ENCODE results near the gene SLC30A2. TPM values are rescaled to one million over a fixed set of nuclear protein-coding genes. Genes with fewer than 3 reads are reported as not detected.

Gene SLC30A2
- total and polyA plus RNA-seq, 11 donors: 2.9 to 18.0 (median 4.9) TPM

DNA sequence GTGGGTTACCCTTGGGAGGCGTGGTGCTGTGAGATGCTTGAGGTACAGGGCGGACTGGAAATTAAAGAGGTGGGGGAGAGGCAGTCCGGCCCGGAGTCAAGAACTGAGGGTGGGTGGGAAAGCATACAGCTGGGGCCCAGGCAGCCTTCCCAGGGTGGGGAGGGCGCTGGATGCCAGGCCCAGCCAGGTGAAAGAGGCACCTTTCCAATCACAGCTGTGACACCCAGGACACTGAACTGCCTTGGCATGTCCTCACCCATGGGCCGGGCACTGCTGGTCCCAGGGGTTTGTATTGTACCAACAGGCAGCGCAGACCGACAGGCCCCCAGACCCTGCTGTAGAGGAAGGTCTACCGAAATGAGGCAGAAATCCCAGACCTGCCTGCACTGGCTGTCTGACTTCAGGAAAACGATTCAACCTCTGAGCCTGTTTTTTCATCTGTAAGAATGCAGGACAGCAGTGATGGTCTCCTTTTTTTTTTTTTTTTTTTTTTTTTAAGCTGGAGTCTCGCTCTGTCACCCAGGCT is 9.1 kb downstream of the SLC30A2 start:
- Histone ChIP-seq H3K4me3 (peak overlapping the region in 2 of 12 donors; percentile 73 to 83), H3K4me1 (peaks cover 0 to 36% (median 10%) of the 10 kb centered on the region in 12 donors), H3K9me3 (no peaks in the 10 kb centered on the region), H3K27ac (peak overlapping the region in 11 of 12 donors; percentile 60 to 97 (median 94)), H3K27me3 (peaks cover 0 to 7% (median 0%) of the 10 kb centered on the region in 9 donors), H3K36me3 (no peaks in the 10 kb centered on the region)
- intact Hi-C loops (cut with DNase I): loop anchor here in 9 of 10 donors (1.0 to 10.0 kb wide), 17 partner anchors 28 to 278 kb away; partner anchors contain the start of genes CEP85 (in 4 of the 9), CD52 (in 1 of the 9), FAM110D (in 1 of the 9) and SH3BGRL3 (in 1 of the 9)
- no peak for DNase-seq
- WGBS, 4 donors: 53 to 72% (median 57%) methylated on average over 10 to 11 of the region's 11 CpGs
- TF ChIP-seq POLR2A (IDR thresholded peaks at IDR 0.05): peak in 1 of 2 donors; percentile 24
- TF ChIP-seq, protein P1, sequence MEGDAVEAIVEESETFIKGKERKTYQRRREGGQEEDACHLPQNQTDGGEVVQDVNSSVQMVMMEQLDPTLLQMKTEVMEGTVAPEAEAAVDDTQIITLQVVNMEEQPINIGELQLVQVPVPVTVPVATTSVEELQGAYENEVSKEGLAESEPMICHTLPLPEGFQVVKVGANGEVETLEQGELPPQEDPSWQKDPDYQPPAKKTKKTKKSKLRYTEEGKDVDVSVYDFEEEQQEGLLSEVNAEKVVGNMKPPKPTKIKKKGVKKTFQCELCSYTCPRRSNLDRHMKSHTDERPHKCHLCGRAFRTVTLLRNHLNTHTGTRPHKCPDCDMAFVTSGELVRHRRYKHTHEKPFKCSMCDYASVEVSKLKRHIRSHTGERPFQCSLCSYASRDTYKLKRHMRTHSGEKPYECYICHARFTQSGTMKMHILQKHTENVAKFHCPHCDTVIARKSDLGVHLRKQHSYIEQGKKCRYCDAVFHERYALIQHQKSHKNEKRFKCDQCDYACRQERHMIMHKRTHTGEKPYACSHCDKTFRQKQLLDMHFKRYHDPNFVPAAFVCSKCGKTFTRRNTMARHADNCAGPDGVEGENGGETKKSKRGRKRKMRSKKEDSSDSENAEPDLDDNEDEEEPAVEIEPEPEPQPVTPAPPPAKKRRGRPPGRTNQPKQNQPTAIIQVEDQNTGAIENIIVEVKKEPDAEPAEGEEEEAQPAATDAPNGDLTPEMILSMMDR (IDR thresholded peaks at IDR 0.05): no peak
- ATAC-seq: no peak

DNA sequence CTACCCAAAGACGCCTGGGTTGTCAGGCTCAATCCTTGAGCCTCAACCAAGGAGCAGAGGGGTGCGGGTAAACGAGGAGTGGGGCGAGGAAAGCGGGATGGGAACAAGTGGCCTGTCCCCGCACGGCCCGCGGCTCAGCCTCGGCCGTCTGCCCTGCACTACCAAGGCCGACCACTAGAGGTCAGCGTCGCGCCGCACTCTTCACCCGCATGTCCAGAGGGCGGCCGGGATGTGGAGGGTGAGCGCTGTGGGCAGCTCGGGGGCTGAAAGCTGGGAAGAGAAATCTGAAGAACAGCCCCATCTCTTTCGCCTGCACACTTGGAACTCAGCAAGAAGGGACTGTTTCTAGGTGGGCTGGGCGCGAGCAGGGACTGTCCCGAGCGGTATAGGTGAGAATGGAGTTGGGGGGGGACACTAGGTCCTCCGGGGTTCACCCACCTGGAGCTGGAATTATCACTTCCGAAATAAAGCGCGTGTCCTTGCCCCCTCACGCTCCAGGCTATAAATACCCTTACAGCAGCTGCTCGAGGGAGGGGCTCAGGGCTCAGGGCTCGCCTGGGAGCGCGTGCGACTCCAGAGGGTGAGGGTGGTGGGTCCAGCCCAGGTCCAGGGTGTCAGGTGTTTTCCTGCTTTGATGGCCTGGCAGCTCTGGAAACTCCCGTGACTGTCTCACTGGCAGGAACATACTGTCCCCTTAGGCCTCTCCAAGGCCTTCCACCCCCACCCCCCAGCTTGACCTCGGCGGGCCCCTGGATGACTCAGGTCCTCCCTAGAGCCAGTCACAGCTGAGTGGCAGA is 9.8 kb downstream of the SLC30A2 start:
- H3K27ac ChIP-seq: peak overlapping the region; percentile 60 to 97 (median 92)
- 6 to 10% (median 7%) methylated on average over 11 to 39 of the region's 39 CpGs for WGBS, 4 donors
- H3K27me3 ChIP-seq: peaks cover 0 to 7% (median 0%) of the 10 kb centered on the region in 9 donors
- no peaks in the 10 kb centered on the region for H3K9me3 ChIP-seq
- peak; percentile 79 to 88 (median 82) for ATAC-seq
- intact Hi-C loops (cut with DNase I): loop anchor here in 9 of 10 donors (1.0 to 10.0 kb wide), 17 partner anchors 29 to 279 kb away; partner anchors contain the start of genes CEP85 (in 4 of the 9), CD52 (in 1 of the 9), FAM110D (in 1 of the 9) and SH3BGRL3 (in 1 of the 9)
- no peaks in the 10 kb centered on the region for H3K36me3 ChIP-seq
- no peak for TF ChIP-seq POLR2A (IDR thresholded peaks at IDR 0.05)
- TF ChIP-seq, protein P1 (IDR thresholded peaks at IDR 0.05): peak; percentile 98 to 100 (median 99)
- H3K4me1 ChIP-seq: peaks cover 0 to 36% (median 10%) of the 10 kb centered on the region in 12 donors
- peak overlapping the region; percentile 66 to 97 (median 75) for H3K4me3 ChIP-seq
- peak; percentile 83 to 93 (median 89) for DNase-seq

DNA sequence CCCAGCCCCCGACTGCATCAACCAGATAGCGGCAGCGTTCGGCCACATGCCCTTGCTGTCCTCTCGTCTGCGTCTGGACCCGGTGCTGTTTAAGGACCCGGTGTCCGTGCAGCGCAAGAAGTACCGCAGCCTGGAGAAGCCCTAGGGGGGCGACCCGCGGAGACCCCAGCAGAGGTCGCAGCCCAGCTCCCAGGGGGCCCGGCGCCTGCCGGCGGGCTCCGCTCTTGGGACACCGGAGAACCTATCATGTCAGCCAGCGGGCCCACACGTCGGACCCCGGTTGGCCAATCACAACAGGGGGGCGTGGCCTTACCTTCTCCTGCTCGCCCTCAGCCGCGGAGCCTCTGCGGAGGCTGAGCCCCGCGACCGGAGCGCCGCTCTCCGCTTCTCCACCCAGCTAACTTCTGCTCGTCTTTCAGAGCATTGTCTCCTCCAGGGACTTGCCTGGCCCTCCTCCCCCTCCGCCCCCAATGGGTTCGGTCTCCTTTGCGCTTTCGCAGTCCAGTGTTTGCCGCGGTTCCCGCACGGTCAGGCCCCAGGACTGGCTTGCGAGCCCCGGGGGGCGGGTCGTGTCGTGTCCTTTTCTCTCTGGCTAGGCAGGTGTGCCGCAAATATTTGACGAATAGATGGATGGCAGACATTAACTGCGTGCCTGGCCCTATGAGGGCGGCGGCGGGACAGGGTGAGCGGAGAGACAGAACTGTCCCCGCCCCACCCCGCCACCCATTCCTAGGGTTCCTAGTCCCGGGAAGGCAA is 10.5 kb downstream of the SLC30A2 start:
- intact Hi-C loops (cut with DNase I): loop anchor here in 9 of 10 donors (1.0 to 10.0 kb wide), 12 partner anchors 47 to 279 kb away; partner anchors contain the start of genes CEP85 (in 4 of the 9), CD52 (in 1 of the 9), FAM110D (in 1 of the 9) and SH3BGRL3 (in 1 of the 9)
- peak overlapping the region; percentile 66 to 97 (median 75) for H3K4me3 ChIP-seq
- TF ChIP-seq, protein P1 (IDR thresholded peaks at IDR 0.05): peak in 2 of 12 donors; percentile 6 to 26
- TF ChIP-seq POLR2A (IDR thresholded peaks at IDR 0.05): peak; percentile 90 to 98
- no peaks in the 10 kb centered on the region for H3K36me3 ChIP-seq
- 0 to 1% (median 1%) methylated on average over 35 to 60 of the region's 60 CpGs for WGBS, 4 donors
- peak overlapping the region; percentile 60 to 97 (median 92) for H3K27ac ChIP-seq
- peak; percentile 76 to 91 (median 87) for ATAC-seq
- DNase-seq: peak; percentile 95 to 98 (median 96)
- no peaks in the 10 kb centered on the region for H3K9me3 ChIP-seq
- H3K27me3 ChIP-seq: peaks cover 0 to 7% (median 0%) of the 10 kb centered on the region in 9 donors
- H3K4me1 ChIP-seq: peaks cover 0 to 36% (median 10%) of the 10 kb centered on the region in 12 donors

Measured in heart left ventricle (tissue), 16 donors.